GM21723 (cell line): ENCODE measurements around the gene TDRD10.

Source experiments
- ATAC-seq: cut with Tn5 transposase; IDR thresholded peaks from one replicate; pipeline ENCODE4 v1.9.1; 2021; ENCODE audit warnings: mild to moderate bottlenecking, moderate library complexity; ENCODE audit not compliant: unreplicated experiment

The TDRD10 gene, protein sequence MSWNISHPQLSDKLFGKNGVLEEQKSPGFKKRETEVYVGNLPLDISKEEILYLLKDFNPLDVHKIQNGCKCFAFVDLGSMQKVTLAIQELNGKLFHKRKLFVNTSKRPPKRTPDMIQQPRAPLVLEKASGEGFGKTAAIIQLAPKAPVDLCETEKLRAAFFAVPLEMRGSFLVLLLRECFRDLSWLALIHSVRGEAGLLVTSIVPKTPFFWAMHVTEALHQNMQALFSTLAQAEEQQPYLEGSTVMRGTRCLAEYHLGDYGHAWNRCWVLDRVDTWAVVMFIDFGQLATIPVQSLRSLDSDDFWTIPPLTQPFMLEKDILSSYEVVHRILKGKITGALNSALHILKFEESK

DNA sequence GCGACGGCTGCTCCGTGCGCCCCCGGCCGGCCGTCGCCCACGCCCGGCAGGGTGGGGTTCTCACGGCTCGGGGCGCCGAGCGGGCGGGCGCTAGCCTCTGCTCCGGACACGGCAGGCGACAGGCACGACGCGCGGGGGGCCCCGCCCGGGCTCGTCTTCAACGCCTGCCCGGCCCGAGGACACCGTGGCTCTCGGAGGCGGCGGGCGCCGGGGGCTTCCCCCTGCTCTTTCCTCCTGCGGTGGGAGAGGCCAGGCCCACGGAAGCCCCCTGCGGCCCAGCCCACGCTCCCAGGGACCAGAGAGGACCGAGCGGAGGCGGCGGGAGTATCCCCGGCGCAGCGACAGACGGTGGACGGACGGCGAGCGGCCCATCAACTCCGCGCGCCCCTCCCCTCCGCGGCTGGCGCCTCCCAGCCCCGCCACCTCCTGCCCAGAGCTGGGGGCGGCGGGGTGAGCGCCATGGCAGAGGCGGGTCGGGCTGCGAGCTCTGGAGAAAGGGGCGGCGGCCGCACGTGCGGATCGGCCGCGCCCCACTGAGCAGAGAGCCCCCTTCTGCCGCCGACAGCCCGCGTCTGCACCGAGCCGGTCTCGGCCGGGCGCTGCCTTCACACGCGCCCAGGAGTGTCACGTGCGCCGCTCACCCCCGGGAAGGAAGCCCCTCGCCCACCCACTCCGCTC, at the start of gene TDRD10, which contains the start of gene SHE:
Gene TDRD10 (plus strand): TSS at position 154 of the 678 bp plus-strand sequence. CDS start 4,685 bp downstream, outside the sequence.
Gene SHE (minus strand): TSS at position 347 of the 678 bp plus-strand sequence. CDS start 386 bp downstream, outside the sequence.
- ATAC-seq, result no peak

DNA sequence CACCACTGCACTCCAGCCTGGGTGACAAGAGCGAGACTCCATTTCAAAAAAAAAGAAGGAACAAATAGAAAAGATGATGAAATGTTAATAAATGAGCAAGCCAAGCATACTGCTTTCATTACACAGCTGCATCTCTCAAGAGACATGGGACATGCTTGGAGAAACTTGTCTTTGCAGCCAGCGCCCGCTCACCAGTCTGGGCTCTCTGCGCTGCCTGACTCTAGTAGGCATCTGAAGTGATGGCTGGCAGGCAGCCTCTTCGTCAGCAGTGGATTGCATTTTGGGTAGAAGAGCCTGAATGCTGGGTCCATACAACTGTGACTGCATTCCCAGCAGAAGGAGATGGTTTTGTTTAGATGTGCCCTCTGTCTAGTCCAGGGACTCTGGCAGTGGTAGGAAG, 48.9 kb upstream of the TDRD10 start:
- no peak for ATAC-seq

DNA sequence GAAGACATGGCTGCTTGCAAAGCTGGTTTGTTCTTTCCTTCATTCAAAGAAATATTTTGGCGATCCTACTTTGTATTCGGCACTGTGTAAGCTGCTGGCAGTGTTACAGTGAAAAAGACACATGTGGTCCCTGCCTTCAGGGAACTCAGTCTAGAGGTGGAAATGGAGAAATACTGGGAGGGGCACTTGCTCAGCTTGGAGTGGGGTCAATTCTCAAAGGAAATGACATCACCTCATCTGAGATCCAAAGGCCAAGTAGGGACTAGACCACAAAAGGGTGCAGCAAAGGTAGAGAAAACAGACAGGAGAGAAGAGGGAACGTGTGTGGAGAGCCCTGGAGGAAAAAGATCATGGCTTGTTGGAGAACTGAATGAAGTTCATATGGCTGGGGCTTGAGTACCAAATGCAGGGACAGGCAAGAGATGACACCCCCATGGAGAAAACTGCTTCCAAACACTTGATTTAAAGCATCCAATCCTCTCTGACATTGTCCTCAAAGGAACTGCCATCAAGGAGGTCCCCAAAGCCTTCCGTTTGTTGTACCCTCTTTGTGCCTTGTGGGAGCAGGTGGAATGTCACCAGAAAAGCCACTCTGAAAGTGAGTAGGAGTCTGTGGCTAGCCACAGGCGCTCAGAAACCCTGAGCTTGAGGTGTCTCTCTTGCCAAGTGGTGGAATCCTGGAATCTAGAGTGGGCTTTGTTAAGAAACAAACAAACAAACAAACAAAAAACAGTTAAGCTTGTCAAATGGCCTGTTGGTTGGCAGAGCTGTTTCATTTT, 48.3 kb upstream of the TDRD10 start:
- no peak for ATAC-seq

DNA sequence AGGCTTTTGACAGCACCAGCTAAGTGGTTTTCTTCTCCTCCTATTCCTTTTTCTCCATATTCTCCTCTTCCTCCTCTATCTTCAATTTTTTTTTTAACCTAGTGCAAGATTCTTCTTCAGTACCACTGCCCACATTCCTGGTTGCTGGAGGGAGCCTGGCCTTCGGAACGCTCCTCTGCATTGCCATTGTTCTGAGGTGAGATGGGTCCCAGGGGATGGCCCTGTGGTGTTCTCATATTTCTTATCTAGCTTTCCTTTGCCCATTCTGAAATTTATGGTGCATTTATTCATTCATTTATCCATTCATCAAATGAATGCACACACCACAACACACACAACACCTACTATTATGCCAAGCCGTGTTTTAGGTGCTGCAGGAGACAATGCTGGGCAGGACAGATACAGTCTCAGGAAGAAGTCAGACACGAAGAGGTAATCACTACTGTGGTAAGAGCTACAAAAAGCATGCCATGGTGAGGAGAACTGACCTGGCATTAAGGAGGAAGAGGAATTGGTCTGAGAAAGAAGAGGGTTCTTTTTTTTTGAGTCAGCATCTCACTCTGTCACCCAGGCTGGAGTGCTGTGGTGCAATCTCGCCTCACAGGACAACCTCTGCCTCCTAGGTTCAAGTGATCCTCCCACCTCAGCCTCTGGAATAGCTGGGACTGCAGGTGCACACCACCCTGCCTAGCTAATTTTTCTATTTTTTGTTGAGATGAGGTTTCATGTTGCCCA, 47.5 kb upstream of the TDRD10 start:
- ATAC-seq, result no peak

DNA sequence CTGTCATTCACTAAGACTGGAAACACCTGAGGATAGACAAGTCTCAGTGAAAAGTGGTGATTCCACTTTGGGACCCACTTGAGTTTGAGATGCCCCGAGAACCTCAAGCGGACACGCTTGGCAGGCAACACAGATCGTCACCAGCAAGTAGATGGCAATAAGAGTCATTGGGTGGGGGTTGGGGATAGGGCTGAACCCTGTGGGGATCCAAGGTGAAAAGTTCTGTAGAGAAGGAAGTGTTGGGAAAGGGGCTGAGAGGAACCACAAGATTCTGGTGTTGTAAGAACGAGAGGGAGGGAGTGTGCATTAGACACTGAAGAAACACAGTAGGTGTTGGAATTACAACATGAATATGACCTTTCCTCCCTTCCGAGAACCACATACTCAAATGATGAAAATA, 45.4 kb upstream of the TDRD10 start:
- ATAC-seq, result no peak

DNA sequence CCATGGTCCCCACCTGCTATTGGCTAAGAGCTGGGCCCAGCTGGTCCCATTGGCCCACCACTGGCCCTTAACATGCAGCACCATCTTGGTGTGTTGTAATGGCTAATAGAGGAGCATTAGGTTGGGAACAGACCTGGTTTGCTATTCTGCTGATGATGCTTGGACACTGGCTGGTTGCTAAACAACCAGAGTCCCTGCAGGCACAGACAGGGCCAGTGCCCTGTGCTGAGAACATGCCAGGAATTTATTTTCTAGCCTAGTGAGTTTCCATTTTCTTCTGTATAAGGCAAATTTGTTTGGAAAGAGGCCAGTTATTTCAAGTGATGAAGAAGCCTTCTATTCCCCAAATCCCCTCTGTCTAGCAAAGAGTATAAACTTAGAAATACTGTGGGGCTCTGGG, 42.9 kb upstream of the TDRD10 start:
- no peak for ATAC-seq

DNA sequence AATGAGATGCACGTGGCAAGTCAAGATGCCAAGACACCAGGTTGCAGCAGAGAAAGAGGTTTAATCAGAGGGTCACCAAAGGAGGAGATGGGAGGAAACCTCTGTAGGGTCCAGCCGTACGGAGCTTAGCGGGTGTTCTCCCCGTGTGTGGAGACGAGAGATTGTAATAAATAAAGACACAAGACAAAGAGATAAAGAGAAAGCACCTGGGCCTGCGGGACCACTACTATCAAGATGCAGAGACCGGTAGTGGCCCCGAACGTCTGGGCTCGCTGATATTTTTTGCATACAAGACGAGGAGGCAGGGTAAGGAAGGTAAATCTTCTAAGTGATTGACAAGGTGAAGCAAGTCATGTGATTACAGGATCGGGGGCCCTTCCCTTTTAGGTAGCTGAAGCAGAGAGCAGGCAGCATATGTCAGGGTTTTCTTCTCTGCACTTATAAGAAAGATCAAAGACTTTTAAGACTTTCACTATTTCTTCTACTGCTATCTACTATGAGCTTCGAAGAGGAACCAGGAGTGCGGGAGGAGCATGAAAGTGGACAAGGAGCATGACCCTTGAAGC, 41.2 kb upstream of the TDRD10 start:
- no peak for ATAC-seq

DNA sequence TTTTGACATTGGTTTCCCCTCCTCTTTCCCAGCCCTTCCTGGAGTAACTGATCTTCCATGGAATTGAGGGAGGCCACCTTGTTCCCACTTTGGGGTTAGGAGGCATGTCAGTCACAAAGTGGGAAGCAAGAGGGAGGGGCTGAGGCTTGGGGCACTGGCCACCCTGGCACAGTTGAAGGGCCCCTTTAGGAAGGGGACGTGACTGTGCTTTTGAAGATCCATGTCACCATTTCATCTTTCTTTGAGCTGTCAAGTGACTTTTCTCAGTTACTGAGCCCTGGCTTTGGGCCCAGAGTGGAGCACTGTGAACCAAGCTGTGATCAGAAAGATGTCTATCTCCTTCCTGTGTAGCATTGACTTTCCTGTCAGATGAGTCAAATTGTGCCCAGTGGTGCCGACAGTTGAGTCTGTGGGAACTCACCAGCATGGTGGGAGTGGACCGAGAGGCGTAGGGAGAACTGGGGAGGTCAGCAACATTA, 38.5 kb upstream of the TDRD10 start:
- no peak for ATAC-seq

DNA sequence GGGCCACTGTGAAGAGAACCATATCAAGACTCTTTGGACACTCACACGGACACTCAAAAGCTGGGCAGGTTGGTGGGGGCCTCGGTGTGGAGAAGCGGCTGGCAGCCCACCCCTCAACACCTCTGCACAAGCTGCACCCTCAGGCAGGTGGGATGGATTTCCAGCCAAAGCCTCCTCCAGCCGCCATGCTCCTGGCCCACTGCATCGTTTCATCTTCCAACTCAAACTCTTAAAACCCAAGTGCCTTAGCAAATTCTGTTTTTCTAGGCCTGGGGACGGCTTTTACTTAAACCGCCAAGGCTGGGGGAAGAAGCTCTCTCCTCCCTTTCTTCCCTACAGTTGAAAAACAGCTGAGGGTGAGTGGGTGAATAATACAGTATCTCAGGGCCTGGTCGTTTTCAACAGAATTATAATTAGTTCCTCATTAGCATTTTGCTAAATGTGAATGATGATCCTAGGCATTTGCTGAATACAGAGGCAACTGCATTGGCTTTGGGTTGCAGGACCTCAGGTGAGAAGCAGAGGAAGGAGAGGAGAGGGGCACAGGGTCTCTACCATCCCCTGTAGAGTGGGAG, 36.3 kb upstream of the TDRD10 start:
- ATAC-seq, result no peak

DNA sequence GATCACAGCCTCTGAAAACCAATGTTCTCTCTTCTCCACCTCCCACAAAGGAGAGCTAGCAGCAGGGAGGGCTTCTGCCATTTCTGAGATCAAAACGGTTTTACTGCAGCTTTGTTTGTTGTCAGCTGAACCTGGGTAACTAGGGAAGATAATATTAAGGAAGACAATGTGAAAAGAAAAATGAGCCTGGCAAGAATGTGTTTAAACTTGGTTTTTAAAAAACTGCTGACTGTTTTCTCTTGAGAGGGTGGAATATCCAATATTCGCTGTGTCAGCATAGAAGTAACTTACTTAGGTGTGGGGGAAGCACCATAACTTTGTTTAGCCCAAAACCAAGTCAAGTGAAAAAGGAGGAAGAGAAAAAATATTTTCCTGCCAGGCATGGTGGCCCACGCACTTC, 35.8 kb upstream of the TDRD10 start:
- ATAC-seq, result no peak

DNA sequence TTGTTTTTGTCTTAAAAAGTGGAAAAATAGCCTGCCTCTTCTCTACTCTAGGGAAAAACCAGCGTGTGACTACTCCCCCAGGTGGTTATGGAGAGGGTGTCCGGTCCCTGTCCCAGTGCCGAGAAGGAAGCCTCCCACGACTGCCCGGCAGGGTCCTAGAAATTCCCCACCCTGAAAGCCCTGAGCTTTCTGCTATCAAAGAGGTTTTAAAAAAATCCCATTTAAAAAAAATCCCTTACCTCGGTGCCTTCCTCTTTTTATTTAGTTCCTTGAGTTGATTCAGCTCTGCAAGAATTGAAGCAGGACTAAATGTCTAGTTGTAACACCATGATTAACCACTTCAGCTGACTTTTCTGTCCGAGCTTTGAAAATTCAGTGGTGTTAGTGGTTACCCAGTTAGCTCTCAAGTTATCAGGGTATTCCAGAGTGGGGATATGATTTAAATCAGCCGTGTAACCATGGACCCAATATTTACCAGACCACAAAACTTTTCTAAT, 35.0 kb upstream of the TDRD10 start:
- ATAC-seq, result no peak

DNA sequence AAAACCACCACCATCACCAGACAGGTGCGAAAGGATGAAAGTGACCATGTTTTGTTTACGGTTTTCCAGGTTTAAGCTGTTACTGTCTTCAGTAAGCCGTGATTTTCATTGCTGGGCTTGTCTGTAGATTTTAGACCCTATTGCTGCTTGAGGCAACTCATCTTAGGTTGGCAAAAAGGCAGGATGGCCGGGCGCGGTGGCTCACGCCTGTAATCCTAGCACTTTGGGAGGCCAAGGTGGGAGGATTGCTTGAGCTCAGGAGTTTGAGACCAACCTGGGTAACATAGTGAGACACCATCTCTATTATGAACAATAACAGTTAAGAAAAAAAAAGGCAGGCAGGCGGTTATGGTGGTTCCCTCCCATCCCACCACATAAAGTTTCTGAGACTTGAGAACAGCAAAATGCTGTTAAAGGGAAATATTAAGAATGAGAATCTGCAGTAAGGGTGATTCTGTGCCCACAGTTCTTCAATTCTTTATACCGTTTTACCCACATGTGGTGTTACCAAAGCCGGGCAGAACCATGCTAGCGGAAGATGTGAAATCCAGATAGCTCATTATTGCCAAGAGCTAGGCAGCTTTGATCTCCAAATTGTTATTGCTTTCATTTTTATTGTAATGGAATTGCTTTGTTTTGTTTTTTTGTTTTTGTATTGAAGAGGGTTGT, 34.5 kb upstream of the TDRD10 start:
- no peak for ATAC-seq

DNA sequence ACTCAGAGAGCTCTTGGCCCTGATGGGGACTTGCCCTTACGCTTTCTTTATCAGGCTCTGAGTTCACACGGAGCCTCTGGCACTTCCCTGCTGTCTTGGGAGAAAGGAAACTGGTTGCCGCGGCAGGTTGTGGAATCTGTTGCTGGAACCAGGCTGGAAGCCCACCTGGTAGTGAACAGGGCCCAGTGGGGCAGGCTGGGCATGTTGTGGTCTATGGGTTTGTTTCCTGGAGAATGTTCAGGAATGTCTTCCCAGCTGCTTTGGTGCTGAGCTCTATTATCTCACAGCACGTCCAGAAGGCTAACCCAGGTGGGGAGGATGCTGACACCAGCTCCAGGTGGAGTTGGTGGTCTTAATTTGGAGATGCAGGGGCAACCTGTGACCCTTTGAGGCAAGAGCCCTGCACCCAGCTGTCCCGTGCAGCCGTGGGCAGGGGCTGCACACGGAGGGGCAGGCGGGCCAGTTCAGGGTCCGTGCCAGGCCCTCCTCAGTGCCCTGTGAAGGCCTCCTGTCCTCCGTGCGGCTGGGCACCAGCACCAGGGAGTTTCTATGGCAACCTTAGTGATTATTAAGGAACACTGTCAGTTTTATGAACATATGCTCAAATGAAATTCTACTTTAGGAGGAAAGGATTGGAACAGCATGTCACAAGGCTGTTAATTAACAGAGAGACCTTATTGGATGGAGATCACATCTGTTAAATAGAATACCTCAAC, 33.3 kb upstream of the TDRD10 start:
- no peak for ATAC-seq

DNA sequence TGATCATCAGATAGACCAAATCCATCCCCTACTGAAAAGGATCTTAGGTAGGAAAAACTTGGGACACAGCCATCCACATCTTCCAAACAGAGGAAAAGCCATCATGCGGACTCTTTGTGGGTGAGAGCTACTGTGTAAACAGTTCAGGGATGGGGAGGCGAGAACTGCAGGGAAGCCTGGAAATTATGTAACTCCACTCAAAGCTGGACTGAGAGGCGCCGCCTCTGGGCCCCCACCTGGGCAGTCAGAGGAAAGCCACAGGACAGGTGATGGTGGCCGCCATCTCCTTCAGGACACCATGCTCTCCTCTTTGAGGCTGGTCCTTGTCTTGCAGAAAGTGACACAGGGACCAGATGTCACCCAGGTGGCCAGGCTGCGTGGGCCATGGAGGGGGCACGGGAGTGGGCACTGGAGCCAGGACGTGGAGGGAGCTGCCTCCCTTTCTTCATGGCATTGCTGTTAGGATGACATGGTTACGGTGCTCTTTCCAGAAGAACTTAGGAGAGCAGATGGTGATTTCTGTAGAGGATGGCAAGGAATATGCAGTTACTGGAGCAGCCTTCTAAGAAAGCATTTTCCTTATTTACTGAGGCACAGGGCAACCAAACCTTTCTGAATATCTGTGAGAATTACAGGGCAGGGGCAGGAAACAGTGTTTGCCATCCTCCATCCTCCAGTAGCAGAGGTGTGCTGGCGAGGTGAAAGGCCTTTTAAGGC, 32.0 kb upstream of the TDRD10 start:
- ATAC-seq, result no peak

DNA sequence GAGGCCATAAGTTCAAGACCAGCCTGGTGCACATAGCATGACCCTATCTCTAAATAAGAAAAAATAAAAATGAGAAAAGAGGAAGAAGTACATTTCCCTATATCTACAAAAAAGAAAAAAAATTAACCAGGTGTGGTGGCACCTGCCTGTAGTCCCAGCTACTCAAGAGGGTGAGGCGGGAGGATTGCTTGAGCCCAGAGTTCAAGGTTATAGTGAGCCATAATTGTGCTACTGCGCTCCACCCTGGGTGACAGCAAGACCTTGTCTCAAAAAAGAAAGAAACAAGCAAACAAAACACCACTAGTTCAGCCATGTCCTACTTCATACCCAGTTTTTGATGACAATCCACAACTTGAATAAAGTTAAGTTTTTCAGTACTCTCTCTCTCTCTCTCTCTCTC, 30.7 kb upstream of the TDRD10 start:
- no peak for ATAC-seq

DNA sequence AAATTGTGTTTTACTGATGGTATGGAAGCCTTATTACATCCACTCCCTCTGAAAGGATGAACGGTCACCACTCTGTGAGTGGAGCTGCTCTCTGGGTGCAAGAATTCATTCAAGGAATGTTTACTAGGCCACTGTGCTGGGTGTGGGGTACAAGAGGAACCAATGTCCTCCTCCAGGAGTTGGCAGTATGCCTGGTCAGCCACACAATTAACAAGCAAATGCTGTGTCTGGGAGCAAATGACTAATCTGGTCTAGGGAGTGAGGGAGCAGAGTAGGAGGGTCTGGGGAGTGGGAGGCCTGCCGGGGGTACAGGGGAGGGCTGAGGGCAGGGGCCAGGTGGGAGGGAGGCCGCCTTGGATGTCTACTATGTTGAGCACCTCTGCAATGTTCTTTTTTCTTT, 27.2 kb upstream of the TDRD10 start:
- ATAC-seq, result no peak

DNA sequence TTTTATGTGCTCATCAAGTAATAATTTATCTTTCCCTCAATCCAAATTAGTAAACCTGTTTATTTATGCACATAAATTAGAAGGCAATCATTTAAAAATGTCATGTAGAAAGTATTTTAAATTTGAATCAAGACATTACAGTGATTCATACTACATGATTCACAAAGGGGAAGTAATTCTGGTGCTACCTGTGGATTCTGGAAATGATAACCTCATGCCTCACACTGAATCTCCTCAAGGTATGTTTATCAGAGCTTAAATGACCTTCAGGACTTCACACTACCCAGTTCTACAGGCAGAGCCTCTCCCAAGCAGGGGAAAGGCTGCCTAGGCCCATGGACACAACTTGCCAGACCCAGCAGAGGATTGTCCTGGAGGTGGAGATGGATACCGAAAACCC, 25.2 kb upstream of the TDRD10 start:
- ATAC-seq, result no peak

DNA sequence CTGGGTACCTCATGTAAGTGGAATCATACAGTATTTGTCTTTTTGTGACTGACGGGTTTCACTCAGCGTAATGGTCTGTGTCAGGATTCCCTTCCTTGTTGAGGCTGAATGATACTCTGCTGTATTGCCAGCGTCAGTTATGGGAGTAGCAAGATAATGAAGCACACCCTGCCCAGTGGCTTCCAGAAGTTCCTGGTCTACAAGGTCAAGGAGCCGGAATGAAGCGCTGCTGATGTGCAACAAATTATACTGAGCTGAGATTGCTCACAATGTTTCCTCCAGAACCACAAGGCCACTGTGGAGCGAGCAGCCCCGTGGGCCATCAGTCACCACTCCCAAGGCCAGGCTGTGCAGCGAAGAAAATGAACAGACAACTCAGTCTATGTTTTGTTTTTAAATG, 24.0 kb upstream of the TDRD10 start:
- no peak for ATAC-seq
